Neural cell (in vitro differentiated cells): ENCODE data around the gene ADAMTS8. TPM values are rescaled to one million over a fixed set of nuclear protein-coding genes. Genes with fewer than 3 reads are reported as not detected.

Experiments used
- H2AFZ ChIP-seq: fragments of 200-600, 300-800 bp; sonication (generic), shearing (Covaris generic); 2 replicates; pipeline ENCODE4 v1.6.0; 2014; ENCODE audit warnings: low read depth, mild to moderate bottlenecking, antibody characterized with exemption, low read length, moderate library complexity
- H3F3A ChIP-seq: fragments of 200-600 bp; shearing (Covaris generic); 2 replicates; pipeline ENCODE4 v1.6.1; 2016; ENCODE audit warnings: mild to moderate bottlenecking, moderate library complexity, mixed read lengths, antibody characterized with exemption, low read length; ENCODE audit not compliant: insufficient read depth, poor library complexity, severe bottlenecking
- H3K27ac ChIP-seq: fragments of 200-600, 300-800 bp; sonication (generic), shearing (Covaris generic); 2 replicates; pipeline ENCODE4 v1.5.1; 2014; ENCODE audit warnings: mild to moderate bottlenecking, low read length, moderate library complexity
- H3K27me3 ChIP-seq: fragments of 300-800, 200-600 bp; sonication (generic), shearing (Covaris generic); 2 replicates; pipeline ENCODE4 v1.6.0; 2014; ENCODE audit warnings: mild to moderate bottlenecking, low read depth, low read length, moderate library complexity; ENCODE audit not compliant: insufficient read depth
- H3K36me3 ChIP-seq: fragments of 300-800, 200-600 bp; sonication (generic), shearing (Covaris generic); 2 replicates; pipeline ENCODE4 v1.5.1; 2014; ENCODE audit warnings: mild to moderate bottlenecking, antibody characterized with exemption, low read length, moderate library complexity; ENCODE audit not compliant: insufficient read depth
- H3K4me2 ChIP-seq: fragments of 300-800, 200-600 bp; sonication (generic), shearing (Covaris generic); 2 replicates; pipeline ENCODE4 v1.6.0; 2014; ENCODE audit warnings: mild to moderate bottlenecking, low read length
- H3K4me3 ChIP-seq: fragments of 300-800, 200-600 bp; sonication (generic), shearing (Covaris generic); 2 replicates; pipeline ENCODE4 v1.5.1; 2014; ENCODE audit warnings: mild to moderate bottlenecking, low read length, moderate library complexity
- H3K79me2 ChIP-seq: fragments of 200-600 bp; shearing (Covaris generic); replicated peaks from 2 replicates; pipeline ENCODE4 v1.6.0; 2014; ENCODE audit warnings: mild to moderate bottlenecking, low read length, moderate library complexity; ENCODE audit not compliant: insufficient read depth
- H3K9ac ChIP-seq: fragments of 300-800, 200-600 bp; sonication (generic), shearing (Covaris generic); 2 replicates; pipeline ENCODE4 v1.6.1; 2016; ENCODE audit warnings: mild to moderate bottlenecking, low read length, mixed read lengths
- H3K9me2 ChIP-seq: fragments of 200-600 bp; shearing (Covaris generic); 2 replicates; pipeline ENCODE4 v1.6.1; 2016; ENCODE audit warnings: mild to moderate bottlenecking, low read length, mixed read lengths; ENCODE audit not compliant: insufficient read depth
- H3K9me3 ChIP-seq: fragments of 200-600, 300-800 bp; sonication (generic), shearing (Covaris generic); 2 replicates; pipeline ENCODE4 v1.6.1; 2016; ENCODE audit warnings: mild to moderate bottlenecking, mixed run types, low read length, moderate library complexity, mixed read lengths
- H4K20me1 ChIP-seq: fragments of 200-600 bp; shearing (Covaris generic); 2 replicates; pipeline ENCODE4 v1.6.1; 2016; ENCODE audit warnings: mild to moderate bottlenecking, mixed run types; ENCODE audit not compliant: insufficient read depth
- EP300 ChIP-seq: fragments of 450-650 bp; conservative IDR thresholded peaks from 2 replicates; pipeline ENCODE4 v1.6.1; 2014; ENCODE audit warnings: antibody characterized with exemption, mild to moderate bottlenecking, moderate library complexity; ENCODE audit not compliant: poor library complexity, severe bottlenecking
- EZH2 ChIP-seq: fragments of 200-600, 300-800 bp; shearing (Covaris generic), sonication (generic); IDR thresholded peaks from 2 replicates; pipeline ENCODE4 v1.6.1; 2014; ENCODE audit warnings: antibody characterized with exemption, low read length, borderline replicate concordance, mild to moderate bottlenecking; ENCODE audit not compliant: insufficient read depth, poor library complexity, severe bottlenecking
- MXI1 ChIP-seq: fragments of 450-650 bp; conservative IDR thresholded peaks from 2 replicates; pipeline ENCODE4 v1.6.1; 2014; ENCODE audit warnings: antibody characterized with exemption, mild to moderate bottlenecking; ENCODE audit not compliant: poor library complexity, severe bottlenecking
- POLR2AphosphoS5 ChIP-seq: IDR thresholded peaks from 2 replicates; pipeline ENCODE4 v1.6.1; 2012
- RAD21 ChIP-seq: fragments of 450-650 bp; conservative IDR thresholded peaks from 2 replicates; pipeline ENCODE4 v1.6.1; 2014; ENCODE audit warnings: antibody characterized with exemption, mild to moderate bottlenecking, moderate library complexity
- SMC3 ChIP-seq: fragments of 450-650 bp; conservative IDR thresholded peaks from 2 replicates; pipeline ENCODE4 v1.6.1; 2014; ENCODE audit warnings: antibody characterized with exemption, mild to moderate bottlenecking, moderate library complexity; ENCODE audit not compliant: poor library complexity
- TAF1 ChIP-seq: IDR thresholded peaks from 2 replicates; pipeline ENCODE4 v1.6.1; 2012; ENCODE audit warnings: low read depth
- polyA plus RNA-seq: library from polyadenylated mRNA; depleted of rRNA; stranded (reverse); fragments of >200 nt; gene quantifications from 2 replicates; pipeline ENCODE4 v1.2.3, GENCODE V29; 2014
- TF ChIP-seq, protein P1 (sequence below): IDR thresholded peaks from 2 replicates; pipeline ENCODE4 v1.6.1; 2012; ENCODE audit warnings: borderline replicate concordance
- TF ChIP-seq, protein P2 (sequence below): fragments of 450-650 bp; IDR thresholded peaks from 2 replicates; pipeline ENCODE4 v1.5.1; 2014; ENCODE audit warnings: antibody characterized with exemption, mild to moderate bottlenecking, moderate library complexity; ENCODE audit not compliant: poor library complexity, severe bottlenecking

The ADAMTS8 gene
- polyA plus RNA-seq, 1 donor from 2014 or later, result 0.94 TPM

DNA sequence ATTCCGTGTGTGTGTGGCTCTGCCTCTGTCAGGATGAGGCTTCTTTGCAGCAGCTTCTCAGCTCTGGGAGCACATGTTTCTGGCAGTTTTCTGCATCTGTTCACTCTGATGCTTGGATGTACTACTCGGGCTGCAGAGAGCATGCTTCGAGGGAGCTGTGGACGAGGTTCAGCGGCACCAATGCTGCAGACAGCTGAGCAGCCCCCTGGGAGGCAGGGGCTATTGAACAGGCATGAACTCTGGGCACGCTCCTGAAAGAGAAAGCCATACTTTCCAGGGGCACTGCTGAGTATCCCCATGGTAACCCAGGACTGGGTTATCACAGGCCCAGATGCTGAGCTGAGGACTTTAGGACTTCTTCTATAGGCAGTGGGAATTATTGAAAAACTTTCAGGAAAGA lies 33.8 kb downstream of the ADAMTS8 start:
- no peaks in the 10 kb centered on the region for H3K79me2 ChIP-seq
- H3K4me3 ChIP-seq, result no peak overlapping the region
- H3F3A ChIP-seq, result no peaks in the 10 kb centered on the region
- no peaks in the 10 kb centered on the region for H3K9me2 ChIP-seq
- no peak overlapping the region for H2AFZ ChIP-seq
- H3K27me3 ChIP-seq, result no peaks in the 10 kb centered on the region
- H3K36me3 ChIP-seq, result no peaks in the 10 kb centered on the region
- H4K20me1 ChIP-seq, result no peaks in the 10 kb centered on the region
- TF ChIP-seq RAD21, result no peak
- TF ChIP-seq EP300, result no peak
- no peak for TF ChIP-seq SMC3
- no peak for TF ChIP-seq EZH2
- TF ChIP-seq MXI1, result no peak
- no peak for TF ChIP-seq POLR2AphosphoS5
- TF ChIP-seq, protein P1, sequence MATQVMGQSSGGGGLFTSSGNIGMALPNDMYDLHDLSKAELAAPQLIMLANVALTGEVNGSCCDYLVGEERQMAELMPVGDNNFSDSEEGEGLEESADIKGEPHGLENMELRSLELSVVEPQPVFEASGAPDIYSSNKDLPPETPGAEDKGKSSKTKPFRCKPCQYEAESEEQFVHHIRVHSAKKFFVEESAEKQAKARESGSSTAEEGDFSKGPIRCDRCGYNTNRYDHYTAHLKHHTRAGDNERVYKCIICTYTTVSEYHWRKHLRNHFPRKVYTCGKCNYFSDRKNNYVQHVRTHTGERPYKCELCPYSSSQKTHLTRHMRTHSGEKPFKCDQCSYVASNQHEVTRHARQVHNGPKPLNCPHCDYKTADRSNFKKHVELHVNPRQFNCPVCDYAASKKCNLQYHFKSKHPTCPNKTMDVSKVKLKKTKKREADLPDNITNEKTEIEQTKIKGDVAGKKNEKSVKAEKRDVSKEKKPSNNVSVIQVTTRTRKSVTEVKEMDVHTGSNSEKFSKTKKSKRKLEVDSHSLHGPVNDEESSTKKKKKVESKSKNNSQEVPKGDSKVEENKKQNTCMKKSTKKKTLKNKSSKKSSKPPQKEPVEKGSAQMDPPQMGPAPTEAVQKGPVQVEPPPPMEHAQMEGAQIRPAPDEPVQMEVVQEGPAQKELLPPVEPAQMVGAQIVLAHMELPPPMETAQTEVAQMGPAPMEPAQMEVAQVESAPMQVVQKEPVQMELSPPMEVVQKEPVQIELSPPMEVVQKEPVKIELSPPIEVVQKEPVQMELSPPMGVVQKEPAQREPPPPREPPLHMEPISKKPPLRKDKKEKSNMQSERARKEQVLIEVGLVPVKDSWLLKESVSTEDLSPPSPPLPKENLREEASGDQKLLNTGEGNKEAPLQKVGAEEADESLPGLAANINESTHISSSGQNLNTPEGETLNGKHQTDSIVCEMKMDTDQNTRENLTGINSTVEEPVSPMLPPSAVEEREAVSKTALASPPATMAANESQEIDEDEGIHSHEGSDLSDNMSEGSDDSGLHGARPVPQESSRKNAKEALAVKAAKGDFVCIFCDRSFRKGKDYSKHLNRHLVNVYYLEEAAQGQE, result no peak
- TF ChIP-seq, protein P2, sequence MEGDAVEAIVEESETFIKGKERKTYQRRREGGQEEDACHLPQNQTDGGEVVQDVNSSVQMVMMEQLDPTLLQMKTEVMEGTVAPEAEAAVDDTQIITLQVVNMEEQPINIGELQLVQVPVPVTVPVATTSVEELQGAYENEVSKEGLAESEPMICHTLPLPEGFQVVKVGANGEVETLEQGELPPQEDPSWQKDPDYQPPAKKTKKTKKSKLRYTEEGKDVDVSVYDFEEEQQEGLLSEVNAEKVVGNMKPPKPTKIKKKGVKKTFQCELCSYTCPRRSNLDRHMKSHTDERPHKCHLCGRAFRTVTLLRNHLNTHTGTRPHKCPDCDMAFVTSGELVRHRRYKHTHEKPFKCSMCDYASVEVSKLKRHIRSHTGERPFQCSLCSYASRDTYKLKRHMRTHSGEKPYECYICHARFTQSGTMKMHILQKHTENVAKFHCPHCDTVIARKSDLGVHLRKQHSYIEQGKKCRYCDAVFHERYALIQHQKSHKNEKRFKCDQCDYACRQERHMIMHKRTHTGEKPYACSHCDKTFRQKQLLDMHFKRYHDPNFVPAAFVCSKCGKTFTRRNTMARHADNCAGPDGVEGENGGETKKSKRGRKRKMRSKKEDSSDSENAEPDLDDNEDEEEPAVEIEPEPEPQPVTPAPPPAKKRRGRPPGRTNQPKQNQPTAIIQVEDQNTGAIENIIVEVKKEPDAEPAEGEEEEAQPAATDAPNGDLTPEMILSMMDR, result no peak
- TF ChIP-seq TAF1, result no peak
- H3K27ac ChIP-seq, result no peak overlapping the region
- H3K4me2 ChIP-seq, result no peak overlapping the region
- H3K9me3 ChIP-seq, result no peaks in the 10 kb centered on the region
- H3K9ac ChIP-seq, result no peak overlapping the region

DNA sequence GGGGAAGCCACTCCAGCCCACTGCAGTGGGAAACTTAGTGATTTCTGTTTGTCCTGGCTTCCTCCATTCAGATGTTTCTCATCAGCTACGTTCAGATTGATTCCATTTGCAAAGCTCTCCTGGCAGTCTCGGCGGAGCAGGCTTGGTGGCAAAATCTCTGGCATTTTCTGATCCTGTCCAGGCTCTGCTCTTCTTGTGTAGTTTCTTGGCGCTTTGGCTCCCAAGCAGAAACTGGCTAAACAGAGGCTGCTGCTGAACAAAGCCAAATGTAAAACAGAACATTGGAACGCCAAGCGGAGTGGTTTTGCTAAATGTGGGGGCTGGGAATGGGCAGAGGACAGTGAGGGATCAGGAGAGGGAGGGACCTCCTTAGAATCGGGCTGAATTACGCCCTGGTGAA lies 36.7 kb downstream of the ADAMTS8 start:
- H4K20me1 ChIP-seq, result no peaks in the 10 kb centered on the region
- TF ChIP-seq SMC3, result no peak
- no peak for TF ChIP-seq EP300
- no peak for TF ChIP-seq MXI1
- no peak for TF ChIP-seq TAF1
- no peak for TF ChIP-seq RAD21
- TF ChIP-seq, protein P1, result no peak
- TF ChIP-seq, protein P2, result no peak
- TF ChIP-seq POLR2AphosphoS5, result no peak
- TF ChIP-seq EZH2, result no peak
- H3F3A ChIP-seq, result no peaks in the 10 kb centered on the region
- H3K36me3 ChIP-seq, result no peaks in the 10 kb centered on the region
- no peak overlapping the region for H3K4me3 ChIP-seq
- no peaks in the 10 kb centered on the region for H3K27me3 ChIP-seq
- no peaks in the 10 kb centered on the region for H3K9me3 ChIP-seq
- H3K9me2 ChIP-seq, result no peaks in the 10 kb centered on the region
- no peak overlapping the region for H3K4me2 ChIP-seq
- H2AFZ ChIP-seq, result no peak overlapping the region
- no peaks in the 10 kb centered on the region for H3K79me2 ChIP-seq
- H3K9ac ChIP-seq, result no peak overlapping the region
- H3K27ac ChIP-seq, result no peak overlapping the region
